IgD-negative memory B cell (primary cell): ENCODE results near the gene SPECC1L. TPM values are rescaled to one million over a fixed set of nuclear protein-coding genes. Genes with fewer than 3 reads are reported as not detected.
A peak's percentile ranks its signal among the peaks of the same experiment; 100 is the strongest.

Source experiments
- H3K27ac Mint-ChIP-seq, 3 donors: one replicate each; pipeline ENCODE4 v1.8.0; 2020 to 2022; ENCODE audit warnings: mild to moderate bottlenecking in 3 of 3, mixed read lengths in 3 of 3, moderate library complexity in 1 of 3
- H3K27me3 Mint-ChIP-seq: one replicate; pipeline ENCODE4 v1.8.0; 2021; ENCODE audit warnings: mixed read lengths
- H3K36me3 Mint-ChIP-seq: one replicate; pipeline ENCODE4 v1.8.0; 2020; ENCODE audit warnings: mild to moderate bottlenecking, mixed read lengths
- H3K4me1 Mint-ChIP-seq, 3 donors: one replicate each; pipeline ENCODE4 v1.8.0; 2020 to 2022; ENCODE audit warnings: mixed read lengths in 3 of 3, mild to moderate bottlenecking in 1 of 3
- H3K4me3 Mint-ChIP-seq, 4 donors: one replicate each; pipeline ENCODE4 v1.8.0; 2020 to 2022; ENCODE audit warnings: mild to moderate bottlenecking in 4 of 4, mixed read lengths in 4 of 4, moderate library complexity in 3 of 4
- H3K9me3 Mint-ChIP-seq, 3 donors: one replicate each; pipeline ENCODE4 v1.8.0; 2020 to 2021; ENCODE audit warnings: mixed read lengths in 3 of 3, mild to moderate bottlenecking in 1 of 3
- polyA plus RNA-seq: library from polyadenylated mRNA; unstranded; fragments of 300-500 nt; fragmentation: Illumina TruSeq; gene quantifications from one replicate; pipeline ENCODE4 v1.2.3, GENCODE V29; 2021

The SPECC1L gene
- polyA plus RNA-seq, 1 donor from 2014 or later = 19.3 TPM

GRCh38 chr22:24451162-24451561, 180.5 kb downstream of the SPECC1L start:
- Mint-ChIP-seq H3K4me1 (peaks cover 7 to 15% (median 11%) of the 10 kb centered on the region in 3 donors), H3K9me3 (no peaks in the 10 kb centered on the region), H3K27me3 (no peaks in the 10 kb centered on the region), H3K36me3 (peaks cover 7% of the 10 kb centered on the region), H3K27ac (no peak overlapping the region), H3K4me3 (no peak overlapping the region)

GRCh38 chr22:24453853-24454252, 183.2 kb downstream of the SPECC1L start:
- no peak overlapping the region for H3K27ac Mint-ChIP-seq
- H3K9me3 Mint-ChIP-seq = no peaks in the 10 kb centered on the region
- H3K36me3 Mint-ChIP-seq = peaks cover 5% of the 10 kb centered on the region
- peaks cover 5 to 15% (median 11%) of the 10 kb centered on the region in 3 donors for H3K4me1 Mint-ChIP-seq
- H3K27me3 Mint-ChIP-seq = no peaks in the 10 kb centered on the region
- no peak overlapping the region for H3K4me3 Mint-ChIP-seq

- Mint-ChIP-seq H3K9me3 (no peaks in the 10 kb centered on the region), H3K36me3 (peaks cover 6% of the 10 kb centered on the region), H3K27ac (no peak overlapping the region), H3K4me3 (no peak overlapping the region), H3K4me1 (peaks cover 0 to 11% (median 8%) of the 10 kb centered on the region in 3 donors), H3K27me3 (no peaks in the 10 kb centered on the region)
Measured at GRCh38 chr22:24455039-24455438, 184.4 kb downstream of the SPECC1L start.

- H3K4me1 Mint-ChIP-seq = peaks cover 4 to 5% (median 4%) of the 10 kb centered on the region in 3 donors
- H3K27me3 Mint-ChIP-seq = no peaks in the 10 kb centered on the region
- no peaks in the 10 kb centered on the region for H3K9me3 Mint-ChIP-seq
- peaks cover 6% of the 10 kb centered on the region for H3K36me3 Mint-ChIP-seq
- H3K27ac Mint-ChIP-seq = no peak overlapping the region
- H3K4me3 Mint-ChIP-seq = no peak overlapping the region
Measured at GRCh38 chr22:24455751-24456426, 185.3 kb downstream of the SPECC1L start.

GRCh38 chr22:24457894-24458420, 187.3 kb downstream of the SPECC1L start:
- H3K4me1 Mint-ChIP-seq = peaks cover 4 to 10% (median 4%) of the 10 kb centered on the region in 3 donors
- no peak overlapping the region for H3K27ac Mint-ChIP-seq
- no peaks in the 10 kb centered on the region for H3K9me3 Mint-ChIP-seq
- H3K36me3 Mint-ChIP-seq = peaks cover 8% of the 10 kb centered on the region
- H3K27me3 Mint-ChIP-seq = no peaks in the 10 kb centered on the region
- H3K4me3 Mint-ChIP-seq = no peak overlapping the region

- H3K4me3 Mint-ChIP-seq = no peak overlapping the region
- peaks cover 0 to 5% (median 0%) of the 10 kb centered on the region in 3 donors for H3K9me3 Mint-ChIP-seq
- H3K27ac Mint-ChIP-seq = peak overlapping the region in 1 of 3 donors; percentile 32
- H3K36me3 Mint-ChIP-seq = peaks cover 8% of the 10 kb centered on the region
- H3K27me3 Mint-ChIP-seq = no peaks in the 10 kb centered on the region
- H3K4me1 Mint-ChIP-seq = peaks cover 12 to 14% (median 12%) of the 10 kb centered on the region in 3 donors
Measured at GRCh38 chr22:24459911-24460310, 189.3 kb downstream of the SPECC1L start.

GRCh38 chr22:24460418-24461089, 189.9 kb downstream of the SPECC1L start:
- Mint-ChIP-seq H3K36me3 (peaks cover 8% of the 10 kb centered on the region), H3K9me3 (peaks cover 0 to 5% (median 0%) of the 10 kb centered on the region in 3 donors), H3K27me3 (no peaks in the 10 kb centered on the region), H3K4me3 (no peak overlapping the region), H3K27ac (peak overlapping the region in 1 of 3 donors; percentile 29), H3K4me1 (peaks cover 12 to 14% (median 12%) of the 10 kb centered on the region in 3 donors)

- Mint-ChIP-seq H3K36me3 (peaks cover 6% of the 10 kb centered on the region), H3K4me3 (peak overlapping the region in 2 of 4 donors; percentile 58 to 75), H3K27ac (peak overlapping the region; percentile 40 to 94 (median 68))
Measured at GRCh38 chr22:24463071-24463760, 192.6 kb downstream of the SPECC1L start.

GRCh38 chr22:24465566-24465965, 194.9 kb downstream of the SPECC1L start:
- Mint-ChIP-seq H3K27me3 (no peaks in the 10 kb centered on the region), H3K36me3 (peaks cover 4% of the 10 kb centered on the region), H3K27ac (no peak overlapping the region), H3K4me1 (peaks cover 9 to 17% (median 12%) of the 10 kb centered on the region in 3 donors), H3K4me3 (no peak overlapping the region), H3K9me3 (peaks cover 0 to 5% (median 0%) of the 10 kb centered on the region in 3 donors)

More at GRCh38 chr22:24463071-24463760, 192.6 kb downstream of the SPECC1L start:
- peaks cover 0 to 5% (median 0%) of the 10 kb centered on the region in 3 donors for H3K9me3 Mint-ChIP-seq
- H3K4me1 Mint-ChIP-seq = peaks cover 9 to 17% (median 12%) of the 10 kb centered on the region in 3 donors
- no peaks in the 10 kb centered on the region for H3K27me3 Mint-ChIP-seq

- Mint-ChIP-seq H3K36me3 (peaks cover 4% of the 10 kb centered on the region), H3K4me1 (peaks cover 9 to 14% (median 9%) of the 10 kb centered on the region in 3 donors), H3K4me3 (no peak overlapping the region), H3K27me3 (no peaks in the 10 kb centered on the region), H3K27ac (no peak overlapping the region), H3K9me3 (peaks cover 0 to 5% (median 0%) of the 10 kb centered on the region in 3 donors)
Measured at GRCh38 chr22:24465975-24466374, 195.3 kb downstream of the SPECC1L start.

GRCh38 chr22:24466716-24467328, 196.2 kb downstream of the SPECC1L start:
- no peaks in the 10 kb centered on the region for H3K27me3 Mint-ChIP-seq
- peaks cover 0 to 5% (median 0%) of the 10 kb centered on the region in 3 donors for H3K9me3 Mint-ChIP-seq
- H3K36me3 Mint-ChIP-seq = no peaks in the 10 kb centered on the region
- H3K4me3 Mint-ChIP-seq = no peak overlapping the region
- H3K4me1 Mint-ChIP-seq = peaks cover 9 to 15% (median 14%) of the 10 kb centered on the region in 3 donors
- H3K27ac Mint-ChIP-seq = no peak overlapping the region

GRCh38 chr22:24467340-24467739, 196.7 kb downstream of the SPECC1L start:
- Mint-ChIP-seq H3K36me3 (no peaks in the 10 kb centered on the region), H3K4me1 (peaks cover 8 to 16% (median 12%) of the 10 kb centered on the region in 3 donors), H3K27ac (no peak overlapping the region), H3K9me3 (peaks cover 0 to 5% (median 0%) of the 10 kb centered on the region in 3 donors), H3K27me3 (no peaks in the 10 kb centered on the region), H3K4me3 (no peak overlapping the region)
